Posterior vena cava (tissue), 2 donors: Measurements from ENCODE around the gene USP20. TPM values are rescaled to one million over a fixed set of nuclear protein-coding genes. Genes with fewer than 3 reads are reported as not detected.

Experiments used
- DNase-seq: peaks from one replicate; pipeline ENCODE4 v3.0.0-alpha.2; 2020; ENCODE audit warnings: low spot score
- intact Hi-C, 2 donors: fragments of 100-400 bp; cut with DNase I; formaldehyde crosslinking; loops; one replicate each; pipeline versions ENCODE4 v1.14.1 to v1.14.2; 2022 to 2023
- total RNA-seq, 2 donors: library from RNA; stranded (reverse); fragmentation: NEBNext Ultra II Directional; extraction: Animal tissue kit (Norgen Biotek cat#: 25700); gene quantifications; one replicate each; pipeline ENCODE4 v1.2.1, GENCODE V29; 2021
- donor health status: DM: yes; HTN: yes; CAD: no.
- donor health status: DM: yes; HTN: yes; CAD: no.

The USP20 gene
- total RNA-seq, 2 donors from 2014 or later, result 25.8 to 26.0 TPM

DNA sequence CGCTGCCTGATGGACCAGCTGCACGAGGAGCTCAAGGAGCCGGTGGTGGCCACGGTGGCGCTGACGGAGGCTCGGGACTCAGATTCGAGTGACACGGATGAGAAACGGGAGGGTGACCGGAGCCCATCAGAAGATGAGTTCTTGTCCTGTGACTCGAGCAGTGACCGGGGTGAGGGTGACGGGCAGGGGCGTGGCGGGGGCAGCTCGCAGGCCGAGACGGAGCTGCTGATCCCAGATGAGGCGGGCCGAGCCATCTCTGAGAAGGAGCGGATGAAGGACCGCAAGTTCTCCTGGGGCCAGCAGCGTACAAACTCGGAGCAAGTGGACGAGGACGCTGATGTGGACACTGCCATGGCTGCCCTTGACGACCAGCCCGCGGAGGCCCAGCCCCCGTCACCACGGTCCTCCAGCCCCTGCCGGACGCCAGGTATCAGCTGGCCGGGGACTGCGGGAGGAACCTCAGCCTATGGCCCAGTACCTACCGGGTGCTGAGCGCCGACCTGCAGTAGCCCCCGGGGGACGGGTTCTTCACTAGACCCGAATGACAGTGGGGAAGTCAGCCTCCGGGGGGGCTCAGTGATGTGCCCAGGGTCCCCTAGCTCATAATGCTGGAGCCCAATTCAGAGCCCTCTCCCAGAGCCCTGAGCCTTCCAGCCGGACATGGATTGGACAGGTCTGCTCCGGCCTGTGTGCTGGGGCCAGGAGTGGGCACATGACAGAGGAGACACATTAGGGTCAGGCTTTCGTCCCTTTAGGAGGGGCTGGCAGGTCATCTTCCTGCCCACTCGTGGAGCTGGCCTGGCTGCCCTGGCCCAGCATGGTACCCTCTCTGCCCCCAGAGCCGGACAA lies 33.0 kb downstream of the USP20 start:
- intact Hi-C loops, result no loop called here
- peak; percentile 80 for DNase-seq

DNA sequence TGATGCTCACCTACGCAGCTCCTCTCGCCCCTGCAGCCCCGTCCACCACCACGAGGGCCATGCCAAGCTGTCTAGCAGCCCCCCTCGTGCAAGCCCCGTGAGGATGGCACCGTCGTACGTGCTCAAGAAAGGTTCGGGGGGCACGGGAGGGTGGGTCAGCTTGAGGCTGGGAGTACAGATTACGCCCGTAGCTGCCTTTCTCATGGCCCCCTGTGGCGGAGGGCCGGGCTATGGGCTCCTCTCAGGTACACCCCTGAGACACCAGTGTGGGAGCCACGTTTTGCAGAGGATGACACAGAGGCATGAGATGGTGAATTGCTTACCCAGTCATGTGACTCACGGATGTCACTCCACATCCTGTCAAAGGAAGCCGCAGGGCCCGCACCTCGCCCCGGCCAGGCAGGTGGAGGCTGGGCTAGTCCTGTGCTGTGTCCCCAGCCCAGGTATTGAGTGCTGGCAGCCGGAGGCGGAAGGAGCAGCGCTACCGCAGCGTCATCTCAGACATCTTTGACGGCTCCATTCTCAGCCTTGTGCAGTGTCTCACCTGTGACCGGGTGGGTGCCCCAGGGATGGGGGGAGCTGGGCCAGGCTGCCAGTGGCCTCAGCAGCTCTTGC lies 33.7 kb downstream of the USP20 start:
- DNase-seq, result peak; percentile 80
- intact Hi-C loops, result no loop called here

DNA sequence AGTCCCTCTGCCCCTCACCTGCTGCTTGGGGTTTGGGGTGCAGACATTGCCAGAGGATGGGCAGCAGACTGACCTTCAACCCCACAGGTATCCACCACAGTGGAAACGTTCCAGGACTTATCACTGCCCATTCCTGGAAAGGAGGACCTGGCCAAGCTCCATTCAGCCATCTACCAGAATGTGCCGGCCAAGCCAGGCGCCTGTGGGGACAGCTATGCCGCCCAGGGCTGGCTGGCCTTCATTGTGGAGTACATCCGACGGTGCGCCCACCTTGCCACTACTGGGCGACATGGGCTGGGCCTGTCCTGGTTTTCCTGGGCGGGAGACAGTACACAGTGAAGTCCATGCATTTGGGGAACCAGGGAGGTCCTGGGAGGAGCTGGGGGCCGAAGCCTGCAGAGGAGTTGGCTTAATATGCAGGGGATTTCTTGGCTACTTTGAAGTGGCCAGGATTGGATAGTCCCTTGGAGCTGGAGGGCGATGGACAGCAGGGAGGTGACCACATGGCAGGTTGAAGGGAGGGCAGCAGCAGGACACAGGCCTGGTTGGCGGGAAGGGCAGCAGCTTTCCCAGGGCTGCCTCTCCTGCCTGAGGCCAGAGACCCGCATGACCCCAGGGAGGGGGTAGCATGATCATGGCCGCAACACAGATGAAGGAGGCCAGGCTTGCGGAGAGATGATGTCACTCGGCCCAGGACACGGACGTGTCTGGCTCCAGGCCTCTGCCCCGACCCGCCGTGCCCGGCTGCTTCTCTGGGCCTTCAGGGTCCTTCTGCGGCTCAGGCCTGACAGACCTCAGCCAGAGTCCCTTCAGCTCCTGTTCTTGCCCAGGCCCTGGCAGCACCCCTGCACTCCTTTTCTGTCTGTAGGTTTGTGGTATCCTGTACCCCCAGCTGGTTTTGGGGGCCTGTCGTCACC lies 34.6 kb downstream of the USP20 start:
- intact Hi-C loops, result loop anchor here in 1 of 2 donors (10.0 kb wide), 1 partner anchor 365 kb away; no protein-coding TSS in a partner anchor
- peak; percentile 69 for DNase-seq

DNA sequence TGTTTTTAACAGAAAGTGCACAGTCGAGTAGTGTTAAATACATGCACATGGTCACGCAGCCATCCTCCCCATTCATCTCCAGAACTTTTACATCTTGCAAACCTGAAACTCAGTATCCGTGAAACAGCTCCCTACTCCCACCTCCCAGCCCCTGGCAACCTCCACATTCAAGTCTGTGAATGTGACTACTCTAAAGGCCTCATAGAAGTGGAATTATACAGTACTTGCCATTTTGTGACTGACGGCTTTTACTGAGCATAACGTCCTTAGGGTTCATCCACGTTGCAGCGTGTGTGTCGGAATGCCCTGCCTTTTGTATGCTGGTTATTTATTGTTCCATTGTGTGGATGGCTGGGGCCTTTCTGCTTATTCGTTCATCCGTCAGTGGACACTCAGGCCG lies 35.8 kb downstream of the USP20 start:
- intact Hi-C loops, result loop anchor here in 1 of 2 donors (10.0 kb wide), 1 partner anchor 364 kb away; no protein-coding TSS in a partner anchor

DNA sequence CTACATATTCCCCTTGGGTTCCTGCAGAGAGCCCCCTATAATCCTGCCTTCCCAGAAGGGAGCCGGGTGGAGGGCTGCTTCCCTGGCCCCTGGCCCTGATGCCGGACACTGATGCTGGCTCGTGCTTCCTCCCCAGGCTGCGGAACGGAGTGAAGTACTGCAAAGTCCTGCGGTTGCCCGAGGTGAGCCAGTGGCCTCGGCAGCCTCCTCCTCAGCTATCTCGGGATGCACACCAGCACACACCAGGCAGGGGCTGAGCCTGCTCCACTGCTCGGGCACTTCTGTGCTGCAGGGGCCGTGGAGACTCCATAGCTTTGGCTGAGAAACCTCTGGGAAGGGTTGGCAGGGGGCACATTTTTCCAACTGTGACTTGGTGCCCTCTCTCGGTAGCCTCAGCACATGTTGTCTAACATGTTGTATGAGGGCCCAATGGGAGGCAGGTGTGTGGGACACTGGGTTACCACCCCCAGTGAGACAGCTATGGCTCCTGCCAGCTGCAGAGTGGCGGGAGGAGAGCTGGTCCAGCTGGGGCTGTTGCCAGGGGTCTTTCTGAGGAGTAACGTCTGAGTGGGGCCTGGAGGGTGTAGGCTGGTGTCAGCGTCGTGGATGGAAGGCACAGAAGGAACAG lies 38.4 kb downstream of the USP20 start:
- no peak for DNase-seq
- intact Hi-C loops, result loop anchor here in 1 of 2 donors (10.0 kb wide), 1 partner anchor 361 kb away; no protein-coding TSS in a partner anchor

More for the DNA sequence above, 35.8 kb downstream of the USP20 start:
- DNase-seq, result no peak

DNA sequence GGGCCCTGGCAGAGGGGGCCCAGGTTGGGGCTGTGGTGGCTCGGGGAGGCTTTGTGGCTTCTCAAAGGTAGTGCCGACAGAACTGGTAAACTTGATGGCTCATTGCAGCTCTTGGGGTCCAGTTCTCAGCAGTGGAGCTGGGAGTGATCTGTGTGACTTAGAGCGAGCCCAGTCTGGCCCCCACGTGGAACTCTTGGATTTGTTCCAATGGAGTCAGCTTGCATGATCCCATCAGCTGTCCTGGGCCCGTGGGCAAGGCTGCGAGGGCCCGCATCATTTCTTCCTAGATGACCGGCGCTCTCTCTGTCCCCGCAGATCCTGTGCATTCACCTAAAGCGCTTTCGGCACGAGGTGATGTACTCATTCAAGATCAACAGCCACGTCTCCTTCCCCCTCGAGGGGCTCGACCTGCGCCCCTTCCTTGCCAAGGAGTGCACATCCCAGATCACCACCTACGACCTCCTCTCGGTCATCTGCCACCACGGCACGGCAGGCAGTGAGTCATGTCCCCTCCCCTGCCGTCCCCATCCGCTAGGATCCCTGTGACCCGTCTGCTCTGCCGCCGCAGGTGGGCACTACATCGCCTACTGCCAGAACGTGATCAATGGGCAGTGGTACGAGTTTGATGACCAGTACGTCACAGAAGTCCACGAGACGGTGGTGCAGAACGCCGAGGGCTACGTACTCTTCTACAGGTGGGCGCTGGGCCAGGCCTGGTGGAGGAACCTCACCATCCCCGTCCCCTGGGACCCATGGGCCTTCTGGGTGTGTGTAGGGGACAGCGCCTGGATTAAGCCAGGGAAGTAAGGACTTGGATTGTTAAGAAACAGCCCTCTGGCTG lies 39.2 kb downstream of the USP20 start:
- no peak for DNase-seq
- intact Hi-C loops, result loop anchor here in 1 of 2 donors (10.0 kb wide), 1 partner anchor 360 kb away; no protein-coding TSS in a partner anchor

DNA sequence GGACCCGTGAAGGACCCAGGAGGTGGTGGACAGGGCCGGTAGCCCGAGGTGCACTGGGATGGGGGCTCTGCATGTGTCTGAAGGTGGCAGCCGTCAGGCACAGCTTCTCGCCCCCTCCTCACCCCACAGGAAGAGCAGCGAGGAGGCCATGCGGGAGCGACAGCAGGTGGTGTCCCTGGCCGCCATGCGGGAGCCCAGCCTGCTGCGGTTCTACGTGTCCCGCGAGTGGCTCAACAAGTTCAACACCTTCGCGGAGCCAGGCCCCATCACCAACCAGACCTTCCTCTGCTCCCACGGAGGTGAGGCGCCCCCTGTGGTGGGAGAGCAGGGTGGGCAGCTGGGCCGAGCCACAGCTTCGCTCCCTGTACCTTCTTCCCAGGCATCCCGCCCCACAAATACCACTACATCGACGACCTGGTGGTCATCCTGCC lies 39.9 kb downstream of the USP20 start:
- intact Hi-C loops, result loop anchor here in 1 of 2 donors (10.0 kb wide), 1 partner anchor 360 kb away; no protein-coding TSS in a partner anchor
- DNase-seq, result no peak

DNA sequence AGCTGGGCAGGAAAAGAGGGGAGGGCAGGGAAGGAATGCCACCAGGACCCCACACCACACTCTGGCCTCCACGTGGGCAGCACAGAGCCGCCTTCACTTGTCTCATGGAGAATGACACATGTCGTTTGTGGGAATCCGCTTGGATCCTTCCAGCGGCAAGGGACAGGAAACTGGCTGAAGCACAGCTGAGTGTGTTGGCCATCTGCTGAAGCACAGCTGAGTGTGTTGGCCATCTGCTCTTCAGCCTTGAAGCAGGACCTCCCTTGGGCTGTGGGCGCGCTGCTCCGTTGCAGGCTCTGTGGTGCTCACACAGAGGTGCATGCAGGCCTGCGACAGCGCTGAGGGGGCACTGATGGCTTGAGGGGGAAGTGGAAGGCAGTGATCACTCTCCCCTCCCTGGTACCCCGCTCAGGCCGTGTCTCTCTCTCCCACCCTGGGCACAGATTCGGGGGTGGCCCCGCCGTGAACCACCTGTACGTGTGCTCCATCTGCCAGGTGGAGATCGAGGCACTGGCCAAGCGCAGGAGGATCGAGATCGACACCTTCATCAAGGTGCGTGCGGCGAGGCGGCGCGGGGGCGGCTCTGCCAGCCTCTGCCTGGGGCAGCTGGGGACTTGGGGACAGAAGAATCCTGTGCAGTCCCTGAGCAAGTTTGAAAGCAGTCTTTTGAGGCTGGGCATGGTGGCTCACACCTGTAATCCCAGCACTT lies 40.6 kb downstream of the USP20 start:
- intact Hi-C loops, result loop anchor here in 1 of 2 donors (10.0 kb wide), 1 partner anchor 359 kb away; no protein-coding TSS in a partner anchor

DNA sequence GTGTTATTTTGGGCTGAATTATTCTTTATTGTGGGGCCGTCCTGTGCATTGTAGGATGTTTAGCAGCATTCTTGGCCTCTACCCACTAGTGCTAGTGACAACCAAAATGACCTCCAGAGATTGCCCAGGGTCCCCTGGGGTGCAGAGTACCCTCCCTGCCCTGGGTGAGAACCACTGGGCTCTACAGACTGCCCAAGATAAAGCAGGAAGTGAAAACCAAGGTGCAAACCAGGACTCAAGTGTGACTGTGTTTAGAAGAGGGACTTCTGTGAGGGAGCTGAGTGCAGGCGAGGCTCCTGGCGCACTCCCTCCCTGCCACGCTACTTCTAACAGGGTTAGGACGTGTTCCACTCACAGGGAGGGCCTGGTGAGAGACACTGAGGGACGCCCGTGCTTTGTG lies 41.6 kb downstream of the USP20 start:
- no peak for DNase-seq
- intact Hi-C loops, result loop anchor here in 1 of 2 donors (10.0 kb wide), 1 partner anchor 358 kb away; no protein-coding TSS in a partner anchor

More for the DNA sequence above, 40.6 kb downstream of the USP20 start:
- peak; percentile 69 for DNase-seq

DNA sequence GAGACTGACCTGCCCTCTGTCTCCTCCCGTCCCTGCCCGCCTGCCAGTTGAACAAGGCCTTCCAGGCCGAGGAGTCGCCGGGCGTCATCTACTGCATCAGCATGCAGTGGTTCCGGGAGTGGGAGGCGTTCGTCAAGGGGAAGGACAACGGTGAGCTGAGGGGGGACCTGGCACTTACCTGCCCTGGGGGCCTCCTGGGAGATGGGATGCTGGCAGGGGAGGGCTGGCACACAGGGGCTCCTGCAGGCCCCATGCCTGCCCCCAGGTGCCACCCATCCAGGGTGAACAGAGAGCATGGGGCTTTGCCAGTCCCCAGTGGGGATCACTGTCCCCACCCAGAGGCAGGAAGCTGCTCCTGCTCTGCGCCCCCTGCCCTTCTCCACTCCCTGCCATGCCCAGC lies 43.0 kb downstream of the USP20 start:
- intact Hi-C loops, result loop anchor here in 1 of 2 donors (10.0 kb wide), 1 partner anchor 357 kb away; no protein-coding TSS in a partner anchor
- no peak for DNase-seq

DNA sequence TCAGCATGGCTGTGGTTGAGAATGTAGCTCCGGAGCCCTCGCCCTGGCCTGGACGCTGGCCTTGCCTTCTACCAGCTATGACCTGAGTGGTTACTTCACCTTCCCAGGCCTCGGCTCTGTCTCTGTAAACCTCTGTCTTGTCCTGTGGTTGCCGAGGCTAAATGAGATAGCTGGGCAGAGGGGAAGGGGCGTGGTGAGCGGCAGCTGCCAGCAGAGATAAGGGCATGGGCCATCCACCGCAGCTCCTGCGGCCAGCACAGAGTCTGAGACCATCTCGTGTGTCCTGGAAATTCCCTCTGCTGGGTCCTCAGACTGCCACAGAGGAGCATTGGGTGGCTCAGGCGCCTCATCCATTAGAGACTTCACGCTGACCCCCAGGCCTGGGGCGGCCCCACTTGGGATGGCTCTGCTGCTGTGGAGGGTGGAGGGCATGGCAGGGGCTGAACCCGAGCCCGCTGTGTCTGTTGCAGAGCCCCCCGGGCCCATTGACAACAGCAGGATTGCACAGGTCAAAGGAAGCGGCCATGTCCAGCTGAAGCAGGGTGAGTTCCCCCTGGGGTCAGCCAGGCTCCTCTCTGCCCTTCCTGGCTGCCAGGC lies 43.9 kb downstream of the USP20 start:
- DNase-seq, result peak; percentile 69
- intact Hi-C loops, result loop anchor here in 1 of 2 donors (10.0 kb wide), 1 partner anchor 356 kb away; no protein-coding TSS in a partner anchor

DNA sequence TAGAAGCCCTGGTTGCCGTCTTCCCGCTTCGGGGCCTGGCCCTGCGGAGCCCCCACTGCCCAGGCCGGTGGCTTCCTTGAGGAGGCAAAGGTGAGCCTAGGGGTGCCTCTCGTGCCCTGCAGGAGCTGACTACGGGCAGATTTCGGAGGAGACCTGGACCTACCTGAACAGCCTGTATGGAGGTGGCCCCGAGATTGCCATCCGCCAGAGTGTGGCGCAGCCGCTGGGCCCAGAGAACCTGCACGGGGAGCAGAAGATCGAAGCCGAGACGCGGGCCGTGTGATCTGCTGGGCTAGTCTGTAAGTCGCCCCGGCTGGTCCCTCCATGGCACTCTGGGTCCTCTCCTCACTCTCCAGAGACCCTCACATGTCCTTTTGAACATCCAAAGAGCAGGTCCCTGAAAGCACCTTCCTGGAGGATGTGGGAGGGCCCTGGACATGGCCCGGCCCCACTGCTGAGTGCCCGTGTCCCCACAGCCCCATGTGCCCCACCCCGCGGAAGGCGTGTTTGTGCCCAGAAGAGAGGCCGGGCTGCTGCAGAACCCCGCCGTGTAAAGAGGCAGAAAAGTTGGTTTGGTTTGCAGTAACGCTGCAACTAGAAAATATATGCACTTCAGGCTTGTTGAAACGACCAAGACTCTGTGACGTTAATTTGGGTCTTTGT lies 44.9 kb downstream of the USP20 start:
- DNase-seq, result peak; percentile 77
- intact Hi-C loops, result loop anchor here in 1 of 2 donors (10.0 kb wide), 1 partner anchor 355 kb away; no protein-coding TSS in a partner anchor

DNA sequence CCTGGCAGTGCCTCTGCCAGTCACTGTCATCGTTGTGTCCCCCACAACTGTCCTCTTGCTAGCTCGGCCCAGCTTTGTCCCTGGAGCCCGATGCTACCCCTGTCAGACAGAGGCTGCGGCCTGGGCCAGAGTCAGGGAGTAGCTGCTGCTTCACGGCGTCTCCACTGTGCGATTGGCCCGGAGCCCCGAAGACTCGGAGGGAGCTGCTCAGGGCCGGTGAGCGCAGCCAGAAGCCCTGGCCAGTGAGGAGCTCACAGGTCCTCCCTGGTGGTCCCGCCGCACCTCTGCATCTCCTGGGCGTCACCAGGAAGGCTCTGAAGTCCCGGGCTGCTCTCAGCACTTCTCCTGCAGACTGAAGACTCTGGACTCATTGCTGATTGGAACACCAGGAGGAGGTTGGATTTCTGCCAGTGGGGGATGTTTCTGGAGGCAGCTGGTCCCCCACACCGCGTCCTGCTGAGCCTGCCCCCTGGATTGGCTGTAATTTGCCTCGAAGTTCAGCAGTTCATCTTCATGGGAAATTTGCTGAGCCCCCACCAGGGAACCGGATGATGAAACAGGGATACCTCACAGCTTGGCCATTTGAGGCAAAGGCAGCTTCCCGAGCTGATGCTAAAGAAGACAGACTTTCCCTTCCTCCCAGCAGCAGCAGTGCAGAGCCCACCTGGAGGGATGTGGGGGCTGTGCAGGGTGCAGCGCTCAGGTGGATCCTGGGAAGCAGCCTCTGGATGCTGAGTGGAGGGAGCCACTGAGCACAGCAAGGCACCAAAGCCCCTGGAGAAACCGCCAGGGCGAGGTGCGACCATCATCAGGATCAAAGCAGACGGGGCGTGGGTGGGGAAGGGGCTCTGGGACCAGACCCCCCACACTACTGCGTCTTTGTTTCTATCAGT lies 45.6 kb downstream of the USP20 start:
- peak; percentile 78 for DNase-seq
- intact Hi-C loops, result no loop called here

DNA sequence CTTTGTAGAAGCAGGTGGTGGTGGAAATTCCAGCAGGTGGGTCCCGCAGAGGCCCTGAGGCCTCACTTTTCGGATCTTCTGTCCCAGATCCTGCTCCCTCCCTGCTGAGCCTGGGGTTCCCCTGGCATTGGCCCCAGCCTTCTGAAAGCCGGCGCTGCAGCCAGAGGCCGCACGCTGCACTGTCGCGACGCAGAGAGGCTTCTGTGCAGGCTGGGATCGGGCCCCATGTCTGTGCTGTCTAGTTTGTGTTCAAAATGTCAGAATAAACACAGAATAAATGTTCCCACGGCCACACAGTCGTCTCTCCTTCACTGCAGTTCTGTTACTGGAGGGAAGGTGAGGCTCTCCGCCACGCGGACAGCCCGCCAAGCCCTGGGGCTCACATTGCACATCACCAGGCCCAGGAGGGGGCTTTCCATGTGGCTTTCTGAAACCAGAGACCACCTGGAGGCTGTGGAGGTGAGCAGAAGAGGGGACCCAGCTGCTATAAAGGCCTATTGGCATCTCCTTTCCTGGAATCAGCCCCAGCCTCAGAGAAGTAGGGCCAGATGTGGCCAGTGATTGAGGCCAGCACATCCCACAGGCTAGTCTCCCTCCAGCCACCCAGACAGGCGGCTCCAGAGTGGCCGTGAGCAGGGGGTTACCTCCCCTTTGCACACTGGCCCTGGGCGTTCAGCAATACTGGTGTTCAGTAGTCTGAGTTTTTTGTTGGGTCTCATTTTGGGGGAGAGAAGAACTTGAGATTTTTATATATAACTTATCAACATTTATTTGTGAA lies 46.5 kb downstream of the USP20 start:
- DNase-seq, result peak; percentile 81
- intact Hi-C loops, result no loop called here
